ENCODE data around the gene ESRRA. TPM values are rescaled to one million over a fixed set of nuclear protein-coding genes. Genes with fewer than 3 reads are reported as not detected.

The ESRRA gene
- total and polyA plus RNA-seq, 4 donors = 10.8 to 88.4 (median 73.0) TPM

DNA sequence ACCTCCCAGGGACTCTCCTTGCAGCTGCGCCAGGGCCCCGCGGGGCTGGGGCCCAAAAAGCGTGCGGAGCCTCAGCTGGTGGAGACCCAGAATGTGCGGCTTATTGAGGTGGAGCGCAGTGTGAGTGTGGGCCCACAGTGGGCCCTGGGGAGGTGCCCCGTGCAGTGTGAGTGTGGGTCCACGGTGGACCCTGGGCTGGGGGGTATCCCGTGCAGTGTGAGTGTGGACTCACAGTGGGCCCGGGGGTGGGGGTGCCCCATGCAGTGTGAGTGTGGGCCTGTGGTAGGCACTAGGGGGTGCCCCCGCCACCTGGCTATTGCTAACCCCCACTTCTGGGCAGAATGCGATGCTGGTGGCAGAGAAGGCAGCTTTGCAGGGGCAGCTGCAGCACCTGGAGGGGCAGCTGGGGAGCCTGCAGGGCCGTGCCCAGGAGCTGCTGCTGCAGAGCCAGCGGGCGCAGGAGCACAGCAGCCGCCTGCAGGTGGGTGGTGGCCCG lies 45.9 kb downstream of the ESRRA start:
- no peak overlapping the region for H3K4me3 ChIP-seq
- TF ChIP-seq CTCF (IDR thresholded peaks at IDR 0.05; ENCODE audit: control extremely low read depth, extremely low read depth) = no peak
- ATAC-seq (ENCODE audit: insufficient read depth, low FRiP score) (no peak), DNase-seq (no peak)
- no peak overlapping the region for H3K27ac ChIP-seq (ENCODE audit: low read depth in 1 of 2, low read length in 1 of 2)
- H3K9ac ChIP-seq (ENCODE audit: insufficient read depth in 1 of 2, low read length in 2 of 2) = no peak overlapping the region
- no peaks in the 10 kb centered on the region for H3K27me3 ChIP-seq (ENCODE audit: control insufficient read depth in 3 of 3, insufficient read depth in 3 of 3, low read length in 2 of 3)
- peaks cover 0 to 2% (median 0%) of the 10 kb centered on the region in 4 donors for H3K36me3 ChIP-seq (ENCODE audit: control insufficient read depth in 4 of 4, insufficient read depth in 4 of 4, low read length in 4 of 4)
- 90 to 92% methylated on average over 14 to 18 of the region's 18 CpGs for WGBS, 2 donors
- peaks cover 0 to 6% (median 0%) of the 10 kb centered on the region in 5 donors for H3K4me1 ChIP-seq (ENCODE audit: control insufficient read depth in 5 of 5, insufficient read depth in 5 of 5, low read length in 5 of 5)
- no peaks in the 10 kb centered on the region for H3K9me3 ChIP-seq (ENCODE audit: control insufficient read depth in 4 of 4, insufficient read depth in 3 of 4, low read length in 3 of 4)

- Histone ChIP-seq H3K27ac (ENCODE audit: low read depth in 1 of 2, low read length in 1 of 2) (no peak overlapping the region), H3K4me3 (no peak overlapping the region), H3K9ac (ENCODE audit: insufficient read depth in 1 of 2, low read length in 2 of 2) (no peak overlapping the region), H3K4me1 (ENCODE audit: control insufficient read depth in 5 of 5, insufficient read depth in 5 of 5, low read length in 5 of 5) (peaks cover 0 to 6% (median 0%) of the 10 kb centered on the region in 5 donors), H3K9me3 (ENCODE audit: control insufficient read depth in 4 of 4, insufficient read depth in 3 of 4, low read length in 3 of 4) (no peaks in the 10 kb centered on the region), H3K36me3 (ENCODE audit: control insufficient read depth in 4 of 4, insufficient read depth in 4 of 4, low read length in 4 of 4) (peaks cover 0 to 2% (median 0%) of the 10 kb centered on the region in 4 donors), H3K27me3 (ENCODE audit: control insufficient read depth in 3 of 3, insufficient read depth in 3 of 3, low read length in 2 of 3) (no peaks in the 10 kb centered on the region)
- WGBS, 2 donors = 93% methylated on average over 32 to 33 of the region's 33 CpGs
- TF ChIP-seq CTCF (IDR thresholded peaks at IDR 0.05; ENCODE audit: control extremely low read depth, extremely low read depth) = no peak
- ATAC-seq (ENCODE audit: insufficient read depth, low FRiP score) (no peak), DNase-seq (no peak)
These were observed 47.0 kb downstream of the ESRRA start for GRCh38 chr11:64352099-64352994.

GRCh38 chr11:64352995-64353714 lies 47.8 kb downstream of the ESRRA start:
- DNase-seq (no peak), ATAC-seq (ENCODE audit: insufficient read depth, low FRiP score) (no peak)
- H3K9ac ChIP-seq (ENCODE audit: insufficient read depth in 1 of 2, low read length in 2 of 2) = no peak overlapping the region
- peaks cover 0 to 2% (median 0%) of the 10 kb centered on the region in 4 donors for H3K36me3 ChIP-seq (ENCODE audit: control insufficient read depth in 4 of 4, insufficient read depth in 4 of 4, low read length in 4 of 4)
- WGBS, 2 donors = 85 to 93% methylated on average over 30 to 34 of the region's 34 CpGs
- no peaks in the 10 kb centered on the region for H3K27me3 ChIP-seq (ENCODE audit: control insufficient read depth in 3 of 3, insufficient read depth in 3 of 3, low read length in 2 of 3)
- H3K9me3 ChIP-seq (ENCODE audit: control insufficient read depth in 4 of 4, insufficient read depth in 3 of 4, low read length in 3 of 4) = no peaks in the 10 kb centered on the region
- H3K27ac ChIP-seq (ENCODE audit: low read depth in 1 of 2, low read length in 1 of 2) = no peak overlapping the region
- no peak for TF ChIP-seq CTCF (IDR thresholded peaks at IDR 0.05; ENCODE audit: control extremely low read depth, extremely low read depth)
- H3K4me1 ChIP-seq (ENCODE audit: control insufficient read depth in 5 of 5, insufficient read depth in 5 of 5, low read length in 5 of 5) = peaks cover 0 to 10% (median 5%) of the 10 kb centered on the region in 5 donors
- no peak overlapping the region for H3K4me3 ChIP-seq

All from lung (tissue), 12 donors.